Measurements from ENCODE around the gene GALNT8. TPM values are rescaled to one million over a fixed set of nuclear protein-coding genes. Genes with fewer than 3 reads are reported as not detected.

The GALNT8 gene
- total and polyA plus RNA-seq, 10 of the 15 experiments (the other 5 are each of a cell fraction or from before 2014, with no cell fraction given): 0.14 to 0.81 (median 0.31) TPM; not detected in 1

GRCh38 chr12:4816744-4817525, 96.7 kb downstream of the GALNT8 start:
- H3K27me3 ChIP-seq (replicated peaks in 1 of 2; ENCODE audit: control insufficient read depth in 2 of 2, insufficient read depth in 2 of 2, low read length in 1 of 2): no peaks in the 10 kb centered on the region
- 86% methylated on average over 8 of the region's 8 CpGs for WGBS (ENCODE audit: insufficient coverage, insufficient replicate concordance, low lambda C conversion rate, missing lambda C conversion rate)
- RAD21 ChIA-PET (ENCODE audit: unreplicated experiment): interaction anchor here (0.9 kb wide), 1 partner anchor 36 kb away, joined by 3 read pairs; no protein-coding TSS in a partner anchor
- H3K4me3 ChIP-seq: no peak overlapping the region
- no peak for TF ChIP-seq NRF1 (conservative IDR thresholded peaks at IDR 0.05; ENCODE audit: low read depth, low read length)
- no peak for DNase-seq (ENCODE audit: low read depth, low spot score)
- no peak overlapping the region for H2AFZ ChIP-seq (ENCODE audit: control insufficient read depth, low read depth, low read length)
- ATAC-seq: no peak
- no peaks in the 10 kb centered on the region for H4K20me1 ChIP-seq (ENCODE audit: control insufficient read depth, insufficient read depth)
- intact Hi-C loops (cut with micrococcal nuclease; ENCODE audit: unreplicated experiment): no loop called here
- no peaks in the 10 kb centered on the region for H3K79me2 ChIP-seq (ENCODE audit: control insufficient read depth, insufficient read depth, low read length)
- no peak overlapping the region for H3K9ac ChIP-seq (ENCODE audit: control insufficient read depth, insufficient read depth, low read length)
- H3K4me2 ChIP-seq (ENCODE audit: control insufficient read depth, insufficient read depth): no peak overlapping the region
- SMC1A ChIA-PET (ENCODE audit: uncharacterized antibody, unreplicated experiment): no interaction called here
- peaks cover 12% of the 10 kb centered on the region for H3K4me1 ChIP-seq (ENCODE audit: control insufficient read depth, insufficient read depth, low read length)
- POLR2A ChIA-PET: interaction anchor here (1.2 kb wide), 1 partner anchor 12 kb away, joined by 4 read pairs; no protein-coding TSS in a partner anchor
- H3K9me3 ChIP-seq (replicated peaks; ENCODE audit: control insufficient read depth, insufficient read depth, low read length): no peaks in the 10 kb centered on the region
- BruUV-seq (replicated peaks): no TSS peak
- FAIRE-seq: no peak
- no peaks in the 10 kb centered on the region for H3K36me3 ChIP-seq (ENCODE audit: control insufficient read depth in 2 of 2, insufficient read depth in 2 of 2, low read length in 1 of 2)
- in situ Hi-C loops (cut with MboI): no loop called here
- H3K27ac ChIP-seq (ENCODE audit: control insufficient read depth, insufficient read depth): no peak overlapping the region
- CTCF ChIA-PET: interaction anchor here (1.1 to 1.5 kb wide), 3 partner anchors 11 to 38 kb away, joined by 4 read pairs; no protein-coding TSS in a partner anchor

- peaks cover 12% of the 10 kb centered on the region for H3K4me1 ChIP-seq (ENCODE audit: control insufficient read depth, insufficient read depth, low read length)
- FAIRE-seq (no peak), DNase-seq (ENCODE audit: low read depth, low spot score) (no peak), ATAC-seq (no peak)
- no peak overlapping the region for H3K4me2 ChIP-seq (ENCODE audit: control insufficient read depth, insufficient read depth)
- SMC1A ChIA-PET (ENCODE audit: uncharacterized antibody, unreplicated experiment): no interaction called here
- no peak overlapping the region for H3K4me3 ChIP-seq
- no peaks in the 10 kb centered on the region for H3K9me3 ChIP-seq (replicated peaks; ENCODE audit: control insufficient read depth, insufficient read depth, low read length)
- intact Hi-C loops (cut with micrococcal nuclease; ENCODE audit: unreplicated experiment) (no loop called here), in situ Hi-C loops (cut with MboI) (no loop called here)
- POLR2A ChIA-PET: interaction anchor here (1.2 kb wide), 1 partner anchor 11 kb away, joined by 4 read pairs; no protein-coding TSS in a partner anchor
- no peaks in the 10 kb centered on the region for H3K36me3 ChIP-seq (ENCODE audit: control insufficient read depth in 2 of 2, insufficient read depth in 2 of 2, low read length in 1 of 2)
- H4K20me1 ChIP-seq (ENCODE audit: control insufficient read depth, insufficient read depth): no peaks in the 10 kb centered on the region
- no peaks in the 10 kb centered on the region for H3K79me2 ChIP-seq (ENCODE audit: control insufficient read depth, insufficient read depth, low read length)
- CTCF ChIA-PET: interaction anchor here (1.1 to 1.5 kb wide), 3 partner anchors 11 to 39 kb away, joined by 3 to 4 read pairs (median 3); no protein-coding TSS in a partner anchor
- 61% methylated on average over 8 of the region's 8 CpGs for WGBS (ENCODE audit: insufficient coverage, insufficient replicate concordance, low lambda C conversion rate, missing lambda C conversion rate)
- RAD21 ChIA-PET (ENCODE audit: unreplicated experiment): no interaction called here
- no TSS peak for BruUV-seq (replicated peaks)
- H3K9ac ChIP-seq (ENCODE audit: control insufficient read depth, insufficient read depth, low read length): no peak overlapping the region
- H3K27me3 ChIP-seq (replicated peaks in 1 of 2; ENCODE audit: control insufficient read depth in 2 of 2, insufficient read depth in 2 of 2, low read length in 1 of 2): no peaks in the 10 kb centered on the region
- no peak overlapping the region for H2AFZ ChIP-seq (ENCODE audit: control insufficient read depth, low read depth, low read length)
- no peak overlapping the region for H3K27ac ChIP-seq (ENCODE audit: control insufficient read depth, insufficient read depth)
- TF ChIP-seq ATF7 (IDR thresholded peaks at IDR 0.05; ENCODE audit: low read depth) (no peak), HDGF (IDR thresholded peaks at IDR 0.05) (no peak), WRNIP1 (IDR thresholded peaks at IDR 0.05; ENCODE audit: borderline replicate concordance, low read depth, low read length) (no peak), CHD1 (IDR thresholded peaks at IDR 0.05; ENCODE audit: low read depth, low read length) (no peak), E2F8 (IDR thresholded peaks at IDR 0.05; ENCODE audit: low read depth, partially characterized antibody) (no peak), SIN3A (IDR thresholded peaks at IDR 0.05; ENCODE audit: low read depth, low read length) (no peak), NRF1 (conservative IDR thresholded peaks at IDR 0.05; ENCODE audit: low read depth, low read length) (no peak), NFIC (IDR thresholded peaks at IDR 0.05; ENCODE audit: low read depth, low read length) (no peak), MTA3 (IDR thresholded peaks at IDR 0.05; ENCODE audit: borderline replicate concordance, low read length) (no peak), BCLAF1 (IDR thresholded peaks at IDR 0.05) (no peak), STAT3 (IDR thresholded peaks at IDR 0.05; ENCODE audit: low read depth, low read length) (no peak)
These were observed 97.7 kb downstream of the GALNT8 start for GRCh38 chr12:4817880-4818279.
